H9 (cell line): Measurements from ENCODE around the gene HOXC12. TPM values are rescaled to one million over a fixed set of nuclear protein-coding genes. Genes with fewer than 3 reads are reported as not detected.

ENCODE experiments used
- DNase-seq: peaks from one replicate; pipeline ENCODE4 v3.0.0-alpha.2; 2017
- H2AFZ ChIP-seq: one replicate; pipeline ENCODE4 v1.6.1; 2013; ENCODE audit warnings: mild to moderate bottlenecking, low read length, control low read depth, moderate library complexity
- H2AK5ac ChIP-seq: 2 replicates; pipeline ENCODE4 v1.6.1; 2013; ENCODE audit warnings: low read length, control low read depth, mixed read lengths; ENCODE audit not compliant: insufficient read length
- H2BK120ac ChIP-seq: one replicate; pipeline ENCODE4 v1.6.1; 2013; ENCODE audit warnings: low read depth, mild to moderate bottlenecking, low read length, control low read depth, inconsistent platforms; ENCODE audit not compliant: poor library complexity, severe bottlenecking
- H2BK12ac ChIP-seq: 2 replicates; pipeline ENCODE4 v1.6.1; 2013; ENCODE audit warnings: low read length, control low read depth, mixed read lengths, low read depth; ENCODE audit not compliant: insufficient read length
- H2BK15ac ChIP-seq: 2 replicates; pipeline ENCODE4 v1.6.1; 2013; ENCODE audit warnings: low read depth, low read length, control low read depth
- H2BK20ac ChIP-seq: one replicate; pipeline ENCODE4 v1.6.1; 2013; ENCODE audit warnings: low read depth, mild to moderate bottlenecking, low read length, control low read depth, inconsistent platforms; ENCODE audit not compliant: poor library complexity, severe bottlenecking
- H2BK5ac ChIP-seq: 2 replicates; pipeline ENCODE4 v1.6.1; 2013; ENCODE audit warnings: low read length, control low read depth, mixed read lengths; ENCODE audit not compliant: insufficient read length
- H3K14ac ChIP-seq: 2 replicates; pipeline ENCODE4 v1.6.1; 2013; ENCODE audit warnings: low read length, control low read depth; ENCODE audit not compliant: insufficient read depth
- H3K18ac ChIP-seq: 2 replicates; pipeline ENCODE4 v1.6.1; 2013; ENCODE audit warnings: low read depth, mild to moderate bottlenecking, mixed read lengths, low read length, control low read depth; ENCODE audit not compliant: insufficient read length
- H3K23ac ChIP-seq: 2 replicates; pipeline ENCODE4 v1.6.1; 2013; ENCODE audit warnings: low read length, control low read depth, mixed read lengths, low read depth; ENCODE audit not compliant: insufficient read length
- H3K23me2 ChIP-seq: 2 replicates; pipeline ENCODE4 v1.6.1; 2013; ENCODE audit warnings: low read depth, mild to moderate bottlenecking, mixed read lengths, low read length, control low read depth; ENCODE audit not compliant: insufficient read length, poor library complexity, severe bottlenecking
- H3K27ac ChIP-seq: 2 replicates; pipeline ENCODE4 v1.5.1; 2013; ENCODE audit warnings: low read length, control low read depth, mixed read lengths, low read depth; ENCODE audit not compliant: insufficient read length
- H3K27me3 ChIP-seq: 2 replicates; pipeline ENCODE4 v1.6.1; 2013; ENCODE audit warnings: low read length, control low read depth, inconsistent platforms; ENCODE audit not compliant: insufficient read depth
- H3K4ac ChIP-seq: 2 replicates; pipeline ENCODE4 v1.6.1; 2013; ENCODE audit warnings: low read depth, mild to moderate bottlenecking, control low read depth, inconsistent platforms, low read length, moderate library complexity
- H3K4me1 ChIP-seq: 2 replicates; pipeline ENCODE4 v1.6.1; 2013; ENCODE audit warnings: low read length, control low read depth, inconsistent platforms; ENCODE audit not compliant: insufficient read depth
- H3K4me2 ChIP-seq: 2 replicates; pipeline ENCODE4 v1.6.1; 2013; ENCODE audit warnings: low read length, control low read depth, mixed read lengths; ENCODE audit not compliant: insufficient read length, insufficient read depth
- H3K56ac ChIP-seq: 2 replicates; pipeline ENCODE4 v1.6.1; 2013; ENCODE audit warnings: low read depth, mild to moderate bottlenecking, mixed read lengths, low read length, control low read depth; ENCODE audit not compliant: insufficient read length
- H3K79me1 ChIP-seq: 2 replicates; pipeline ENCODE4 v1.6.1; 2013; ENCODE audit warnings: low read depth, mild to moderate bottlenecking, moderate library complexity, low read length, control low read depth, inconsistent platforms; ENCODE audit not compliant: insufficient read depth, poor library complexity, severe bottlenecking
- H3K79me2 ChIP-seq: 2 replicates; pipeline ENCODE4 v1.6.1; 2013; ENCODE audit warnings: low read length, control low read depth, inconsistent platforms; ENCODE audit not compliant: insufficient read depth
- H3K9ac ChIP-seq: 2 replicates; pipeline ENCODE4 v1.6.1; 2013; ENCODE audit warnings: low read length, control low read depth, mixed read lengths; ENCODE audit not compliant: insufficient read length; ENCODE audit errors: extremely low read depth
- H3K9me3 ChIP-seq: one replicate; pipeline ENCODE4 v1.6.1; 2013; ENCODE audit warnings: low read depth, low read length, inconsistent platforms; ENCODE audit not compliant: control insufficient read depth
- H3T11ph ChIP-seq: one replicate; pipeline ENCODE4 v1.6.1; 2013; ENCODE audit warnings: mild to moderate bottlenecking, low read length, control low read depth, inconsistent platforms
- H4K20me1 ChIP-seq: one replicate; pipeline ENCODE4 v1.6.1; 2013; ENCODE audit not compliant: control insufficient read depth, insufficient read length, insufficient read depth
- H4K5ac ChIP-seq: 2 replicates; pipeline ENCODE4 v1.6.1; 2013; ENCODE audit warnings: low read depth, mild to moderate bottlenecking, mixed read lengths, low read length, control low read depth; ENCODE audit not compliant: insufficient read length
- H4K8ac ChIP-seq: replicated peaks from 2 replicates; pipeline ENCODE4 v1.6.1; 2013; ENCODE audit warnings: low read length, control low read depth, mixed read lengths, low read depth; ENCODE audit not compliant: insufficient read length
- H4K91ac ChIP-seq: 2 replicates; pipeline ENCODE4 v1.6.1; 2013; ENCODE audit warnings: low read depth, mild to moderate bottlenecking, moderate library complexity, mixed read lengths, low read length, control low read depth; ENCODE audit not compliant: insufficient read length
- H3K27ac Mint-ChIP-seq, 3 experiments: 2 replicates in 2 of 3; 3 replicates in 1 of 3; pipeline ENCODE4 v1.8.0; 2020 to 2021; ENCODE audit warnings: mixed read lengths in 3 of 3, mild to moderate bottlenecking in 1 of 3, moderate library complexity in 1 of 3
- H3K27me3 Mint-ChIP-seq: 2 replicates; pipeline ENCODE4 v1.8.0; 2021; ENCODE audit warnings: low read depth, mild to moderate bottlenecking, moderate library complexity, mixed read lengths
- H3K36me3 Mint-ChIP-seq, 3 experiments: 2 replicates in 2 of 3; 3 replicates in 1 of 3; pipeline ENCODE4 v1.8.0; 2020 to 2021; ENCODE audit warnings: low read depth in 3 of 3, mixed read lengths in 3 of 3; ENCODE audit not compliant: insufficient read depth in 1 of 3
- H3K4me1 Mint-ChIP-seq, 2 experiments: 2 replicates each; pipeline ENCODE4 v1.8.0; 2020; ENCODE audit warnings: mixed read lengths in 2 of 2
- H3K4me3 Mint-ChIP-seq, 2 experiments: 2 replicates in 1 of 2; 3 replicates in 1 of 2; pipeline ENCODE4 v1.8.0; 2020 to 2021; ENCODE audit warnings: mild to moderate bottlenecking in 2 of 2, mixed read lengths in 2 of 2, moderate library complexity in 1 of 2
- H3K9me3 Mint-ChIP-seq, 2 experiments: 2 replicates in 1 of 2; 3 replicates in 1 of 2; pipeline ENCODE4 v1.8.0; 2020; ENCODE audit warnings: mild to moderate bottlenecking in 2 of 2, mixed read lengths in 2 of 2, moderate library complexity in 1 of 2
- WGBS: extraction: QIAGEN DNeasy Blood & Tissue Kit; methylation state at CpG from one replicate; pipeline ENCODE4 v1.1.7; 2013; ENCODE audit warnings: missing lambda C conversion rate, low lambda C conversion rate, mixed read lengths; ENCODE audit not compliant: insufficient read length; ENCODE audit errors: extremely low coverage; 5-methylcytosine and 5-hydroxymethylcytosine counted together
- total RNA-seq: library from RNA; stranded (reverse); gene quantifications from 2 replicates; pipeline ENCODE4 v1.2.1, GENCODE V29; 2021
- TF ChIP-seq, protein P1 (sequence below): fragments of 200-600 bp; sonication (generic); conservative IDR thresholded peaks from 3 replicates; pipeline ENCODE4 v1.8.0; 2021; ENCODE audit warnings: antibody characterized with exemption, mild to moderate bottlenecking

HOXC12 gene
- total RNA-seq, 1 experiment from 2014 or later = not detected

DNA sequence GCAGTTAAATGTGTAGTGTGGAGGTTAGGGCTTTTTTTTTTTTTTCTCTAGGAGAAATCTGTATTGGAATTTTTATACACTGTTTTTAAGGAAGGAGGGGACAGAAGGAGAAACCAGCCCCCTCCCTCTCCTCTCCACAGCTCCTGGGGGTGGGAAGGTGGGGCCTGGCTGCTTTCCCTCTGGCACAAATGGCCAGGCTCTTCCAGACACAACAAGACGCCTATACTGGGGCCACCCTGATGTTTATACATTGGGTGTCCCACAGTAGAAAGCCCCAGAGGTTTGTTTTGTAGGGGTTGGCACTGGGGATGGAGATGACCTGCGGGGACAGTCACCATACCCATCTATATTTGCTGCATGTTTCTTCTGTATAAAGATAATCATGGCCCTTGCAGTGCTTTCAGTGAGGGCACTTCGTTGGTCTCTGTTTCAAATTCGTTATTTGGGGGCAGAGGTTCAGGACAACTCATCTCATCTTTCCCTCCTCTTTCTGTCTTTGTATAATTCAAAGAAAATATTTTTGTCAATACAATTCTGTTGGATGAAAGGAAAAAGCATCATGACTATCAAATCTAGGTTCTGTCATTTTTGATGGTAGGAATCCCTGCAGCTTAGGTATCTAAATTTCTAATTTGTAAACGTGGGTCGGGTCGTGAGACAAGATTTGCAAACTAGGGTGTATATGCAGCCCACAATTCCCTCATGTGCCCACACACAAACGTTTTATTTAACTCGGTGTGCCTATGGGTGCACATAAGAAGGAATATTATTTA lies 22.3 kb downstream of the HOXC12 start:
- H3K36me3 Mint-ChIP-seq = peaks cover 0 to 8% (median 2%) of the 10 kb centered on the region in 3 experiments; a peak in 3 of 7 replicates
- peaks cover 14 to 25% of the 10 kb centered on the region in 2 experiments for H3K4me1 Mint-ChIP-seq
- Histone ChIP-seq H3K9ac (no peak overlapping the region), H3K23ac (no peak overlapping the region), H3K27ac (no peak overlapping the region), H2BK12ac (no peak overlapping the region), H3K18ac (no peak overlapping the region), H2BK20ac (no peak overlapping the region), H3T11ph (no peak overlapping the region), H3K27me3 (peaks cover 97% of the 10 kb centered on the region), H3K9me3 (no peaks in the 10 kb centered on the region), H4K8ac (no peak overlapping the region), H3K4ac (no peak overlapping the region), H4K20me1 (no peaks in the 10 kb centered on the region), H3K79me1 (no peaks in the 10 kb centered on the region), H3K14ac (no peak overlapping the region), H3K4me2 (no peak overlapping the region), H3K79me2 (no peaks in the 10 kb centered on the region), H2AK5ac (no peak overlapping the region), H2AFZ (no peak overlapping the region), H4K5ac (no peak overlapping the region), H3K4me1 (no peaks in the 10 kb centered on the region), H2BK120ac (no peak overlapping the region), H4K91ac (no peak overlapping the region), H3K23me2 (no peaks in the 10 kb centered on the region), H2BK15ac (no peak overlapping the region), H2BK5ac (no peak overlapping the region), H3K56ac (no peak overlapping the region)
- H3K9me3 Mint-ChIP-seq = peaks cover 12 to 15% of the 10 kb centered on the region in 2 experiments; a peak in 4 of 5 replicates
- DNase-seq = no peak
- WGBS = no CpG with 5 or more reads among the region's 9 CpGs
- TF ChIP-seq, protein P1, sequence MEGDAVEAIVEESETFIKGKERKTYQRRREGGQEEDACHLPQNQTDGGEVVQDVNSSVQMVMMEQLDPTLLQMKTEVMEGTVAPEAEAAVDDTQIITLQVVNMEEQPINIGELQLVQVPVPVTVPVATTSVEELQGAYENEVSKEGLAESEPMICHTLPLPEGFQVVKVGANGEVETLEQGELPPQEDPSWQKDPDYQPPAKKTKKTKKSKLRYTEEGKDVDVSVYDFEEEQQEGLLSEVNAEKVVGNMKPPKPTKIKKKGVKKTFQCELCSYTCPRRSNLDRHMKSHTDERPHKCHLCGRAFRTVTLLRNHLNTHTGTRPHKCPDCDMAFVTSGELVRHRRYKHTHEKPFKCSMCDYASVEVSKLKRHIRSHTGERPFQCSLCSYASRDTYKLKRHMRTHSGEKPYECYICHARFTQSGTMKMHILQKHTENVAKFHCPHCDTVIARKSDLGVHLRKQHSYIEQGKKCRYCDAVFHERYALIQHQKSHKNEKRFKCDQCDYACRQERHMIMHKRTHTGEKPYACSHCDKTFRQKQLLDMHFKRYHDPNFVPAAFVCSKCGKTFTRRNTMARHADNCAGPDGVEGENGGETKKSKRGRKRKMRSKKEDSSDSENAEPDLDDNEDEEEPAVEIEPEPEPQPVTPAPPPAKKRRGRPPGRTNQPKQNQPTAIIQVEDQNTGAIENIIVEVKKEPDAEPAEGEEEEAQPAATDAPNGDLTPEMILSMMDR = no peak
- H3K27me3 Mint-ChIP-seq = peaks cover 100% of the 10 kb centered on the region
- no peak overlapping the region for H3K4me3 Mint-ChIP-seq
- H3K27ac Mint-ChIP-seq = no peak overlapping the region
